GM04503 (cell line): Measurements from ENCODE around the gene MTRR.
A peak's percentile ranks its signal among the peaks of the same experiment; 100 is the strongest.
"Not testable (repeated sequence)": the region's sequence is repeated elsewhere in the genome, so short reads cannot be mapped to it uniquely, and the experiment has no call there.

Experiments used
- DNase-seq: peaks from one replicate; pipeline ENCODE4 v3.0.0-alpha.2; 2012; ENCODE audit warnings: low read depth

The MTRR gene

GRCh38 chr5:7897014-7897600 lies 28.2 kb downstream of the MTRR start:
- no peak for DNase-seq

DNA sequence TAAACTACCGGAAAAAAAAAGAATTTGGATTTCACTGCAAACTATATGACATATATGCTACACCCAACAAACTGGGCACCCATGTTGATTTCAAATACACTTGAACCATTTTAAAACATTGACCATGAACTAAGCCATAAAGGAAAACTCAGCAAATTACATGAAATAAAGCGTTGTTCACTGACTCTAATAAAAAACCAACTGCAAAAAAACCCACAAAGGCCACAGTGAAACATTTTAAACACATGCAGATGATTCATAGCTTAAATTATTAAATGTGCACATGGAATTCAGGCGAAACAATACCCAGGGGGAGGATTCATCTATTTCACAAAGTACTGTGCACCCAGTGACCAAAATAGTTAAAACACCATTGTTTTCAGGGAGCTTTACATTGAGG lies 33.3 kb downstream of the MTRR start:
- no peak for DNase-seq

GRCh38 chr5:7902666-7903625 lies 34.0 kb downstream of the MTRR start:
- DNase-seq, result no peak

- no peak for DNase-seq
These were observed 35.2 kb downstream of the MTRR start for GRCh38 chr5:7904170-7904569.

- no peak for DNase-seq
These were observed 38.7 kb downstream of the MTRR start for GRCh38 chr5:7907612-7908011.

- DNase-seq, result no peak
These were observed 39.4 kb downstream of the MTRR start for GRCh38 chr5:7908317-7908716.

DNA sequence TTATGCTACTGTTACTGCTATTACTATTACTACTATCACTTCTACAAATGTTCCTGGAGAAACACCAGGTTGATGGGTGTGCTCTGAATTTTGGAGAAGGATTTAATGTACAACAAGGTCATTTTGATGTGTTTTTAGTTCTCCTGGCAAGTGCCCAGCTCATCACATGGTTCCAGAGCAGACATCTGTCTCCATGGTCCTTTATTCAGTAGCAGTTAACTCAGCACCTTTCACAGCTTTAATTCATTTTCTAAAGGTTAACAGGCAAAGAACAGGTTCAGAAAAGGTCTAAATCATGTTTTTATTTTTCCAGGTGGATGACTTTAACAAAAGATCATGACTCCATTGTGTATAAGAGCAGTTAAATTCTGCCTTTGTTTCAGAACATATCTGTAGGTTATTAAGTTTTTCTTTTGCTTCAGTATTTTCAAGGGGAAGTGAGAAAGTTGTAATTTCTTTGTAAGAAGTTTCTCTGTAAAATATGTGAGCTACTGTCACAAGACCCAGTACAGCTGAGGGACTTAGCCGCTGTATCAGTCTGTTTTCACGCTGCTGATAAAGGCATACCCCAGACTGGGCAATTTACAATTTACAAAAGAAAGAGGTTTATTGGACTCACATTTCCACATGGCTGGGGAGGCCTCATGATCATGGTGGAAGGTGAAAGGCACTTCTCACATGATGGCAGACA lies 41.9 kb downstream of the MTRR start:
- DNase-seq, result no peak

DNA sequence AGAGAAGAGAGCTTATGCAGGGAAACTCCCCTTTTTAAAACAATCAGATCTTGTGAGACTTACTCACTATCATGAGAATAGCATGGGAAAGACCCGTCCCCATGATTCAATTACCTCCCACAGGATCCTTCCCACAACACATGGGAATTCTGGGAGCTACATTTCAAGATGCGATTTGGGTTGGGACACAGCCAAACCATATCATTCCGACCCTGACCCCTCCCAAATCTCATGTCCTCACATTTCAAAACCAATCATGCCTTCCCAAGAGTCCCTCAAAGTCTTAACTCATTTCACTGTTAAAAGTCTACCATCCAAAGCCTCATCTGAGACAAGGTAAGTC lies 42.5 kb downstream of the MTRR start:
- DNase-seq, result not testable (repeated sequence)

- DNase-seq, result no peak
These were observed 47.3 kb downstream of the MTRR start for GRCh38 chr5:7916171-7916804.

DNA sequence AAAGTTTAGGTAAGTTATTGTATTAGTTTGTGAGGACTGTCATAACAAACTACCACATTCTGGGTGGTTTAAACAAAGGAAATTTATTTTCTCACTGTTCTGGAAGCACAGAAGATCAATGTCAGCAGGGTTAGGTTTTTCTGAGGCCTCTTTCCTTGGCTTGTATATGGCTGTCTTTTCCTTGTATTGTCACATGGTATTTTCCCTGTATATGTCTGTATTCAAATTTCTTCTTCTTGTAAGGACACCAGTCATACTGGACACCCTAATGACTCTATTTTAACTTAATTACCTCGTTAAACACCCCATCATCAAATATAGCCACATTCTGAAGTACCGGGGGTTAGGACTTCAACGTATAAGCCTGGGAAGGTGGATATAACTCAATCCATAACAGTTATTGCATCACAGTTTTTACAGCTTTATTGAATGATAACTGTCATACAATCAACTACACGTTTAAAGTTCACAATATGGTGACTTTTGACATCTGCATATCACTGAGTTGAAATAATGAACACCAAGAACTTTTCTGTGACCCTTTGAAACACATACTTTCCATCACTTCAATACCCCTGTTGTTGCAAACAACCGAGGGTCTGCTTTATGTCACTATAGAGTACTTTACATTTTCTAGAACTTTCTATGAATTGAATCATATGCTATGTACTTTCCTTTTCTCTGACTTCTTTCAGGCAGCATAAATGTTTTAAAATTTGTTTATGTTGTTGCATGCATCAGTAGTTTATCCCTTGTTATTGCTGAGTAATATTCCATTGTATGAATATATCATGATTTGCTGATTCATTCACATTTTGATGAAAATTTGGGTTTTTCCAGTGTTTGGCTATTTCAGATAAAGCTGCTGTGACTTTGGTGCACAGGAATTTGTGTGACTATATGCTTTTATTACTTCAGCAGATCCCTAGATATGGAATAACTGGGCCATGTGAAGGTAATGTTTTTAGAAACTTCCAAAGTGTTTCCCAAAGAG lies 48.5 kb downstream of the MTRR start:
- DNase-seq, result no peak

DNA sequence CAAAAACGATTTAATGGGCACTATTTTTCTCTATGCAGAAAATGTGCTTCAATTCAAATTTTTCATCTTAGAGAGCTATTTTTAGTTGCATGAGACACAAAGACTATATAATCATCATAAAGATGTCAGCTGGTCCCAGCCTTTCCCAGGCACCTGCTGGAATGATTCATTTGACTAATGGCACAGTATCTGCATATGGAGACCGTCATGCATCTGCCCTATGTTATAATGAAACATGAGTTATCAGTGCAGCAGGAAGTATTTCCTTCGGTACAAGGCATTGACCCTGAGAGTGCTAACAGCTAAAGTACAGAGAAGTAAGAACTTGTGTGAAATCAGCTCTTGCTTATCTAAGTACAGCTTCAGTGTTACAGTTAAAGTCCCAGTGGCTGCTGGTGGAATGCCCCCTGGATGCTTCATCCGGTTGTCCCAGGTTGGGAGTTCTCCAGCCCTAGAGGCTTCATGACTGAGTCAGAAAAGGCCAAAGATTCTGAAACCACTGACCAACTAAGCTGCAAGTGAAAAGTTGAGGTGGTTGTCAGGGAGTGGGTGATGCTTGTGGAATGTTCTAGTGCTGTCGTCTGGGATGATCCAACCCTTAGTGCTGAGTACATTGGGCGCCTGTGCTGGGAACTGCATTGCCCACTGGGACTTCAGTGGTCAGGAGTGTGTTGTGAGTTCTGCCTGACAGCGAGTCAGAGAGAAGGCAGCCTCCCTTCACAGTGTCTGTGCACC lies 57.2 kb downstream of the MTRR start:
- peak; percentile 94 for DNase-seq

DNA sequence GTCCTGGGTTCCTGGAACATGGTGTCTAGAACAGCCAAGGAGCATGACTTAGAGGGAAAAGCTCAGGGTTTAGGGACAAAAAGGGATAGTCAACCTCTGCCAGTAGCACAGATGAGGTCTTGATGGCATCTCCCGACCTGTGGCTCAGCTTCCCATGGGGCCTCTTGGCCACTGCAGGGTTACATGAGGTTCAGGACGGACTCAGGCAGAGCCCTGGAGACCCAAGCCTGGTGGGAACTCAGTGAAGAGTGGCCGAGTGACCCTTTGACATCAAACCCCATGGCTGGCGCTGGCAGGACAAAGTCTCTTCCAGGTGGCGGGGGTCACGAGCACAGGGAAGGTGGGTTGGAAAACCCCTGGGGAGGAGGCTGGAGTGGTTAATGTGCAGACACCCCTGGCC lies 57.8 kb downstream of the MTRR start:
- DNase-seq, result no peak

GRCh38 chr5:7927466-7928375 lies 58.8 kb downstream of the MTRR start:
- DNase-seq, result no peak

DNA sequence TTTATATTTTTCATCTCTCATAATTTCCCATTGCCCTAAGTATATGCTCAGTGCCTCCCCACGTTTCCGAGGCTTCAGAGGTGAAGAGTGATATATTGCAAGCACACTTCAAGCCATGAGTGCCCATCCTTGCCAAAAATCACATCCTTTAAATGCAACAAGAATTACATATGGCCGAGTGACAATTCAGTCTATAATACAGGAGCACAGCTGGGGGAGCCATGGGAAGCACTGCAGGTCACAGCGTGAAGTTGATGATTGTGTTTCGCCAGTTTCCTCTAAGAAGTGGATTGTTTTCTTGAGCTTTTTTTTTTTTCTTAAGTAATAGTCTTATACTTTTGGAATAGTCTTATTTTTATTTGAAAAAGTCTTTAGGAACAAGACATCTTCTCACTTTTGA lies 61.1 kb downstream of the MTRR start:
- DNase-seq, result no peak

- DNase-seq, result no peak
These were observed 72.7 kb downstream of the MTRR start for GRCh38 chr5:7941692-7942091.

GRCh38 chr5:7947301-7947700 lies 78.4 kb downstream of the MTRR start:
- no peak for DNase-seq
